Activated gamma-delta T cell treated with Interleukin-2 at 50 U/mL for 16 hours (primary cell): ENCODE data around the gene CAMTA1.

Source experiments
- DNase-seq: peaks from one replicate; pipeline ENCODE4 v3.0.0-alpha.2; 2020

CAMTA1 gene

GRCh38 chr1:7639435-7640131 lies 854.3 kb downstream of the CAMTA1 start:
- DNase-seq: no peak

- no peak for DNase-seq
Measured at GRCh38 chr1:7640350-7640749, 855.1 kb downstream of the CAMTA1 start.

- no peak for DNase-seq
Measured at GRCh38 chr1:7640920-7641585, 855.8 kb downstream of the CAMTA1 start.

- DNase-seq: no peak
Measured at GRCh38 chr1:7641587-7642417, 856.5 kb downstream of the CAMTA1 start.

- no peak for DNase-seq
Measured at GRCh38 chr1:7642418-7642704, 857.1 kb downstream of the CAMTA1 start.

- no peak for DNase-seq
Measured at GRCh38 chr1:7642781-7643529, 857.7 kb downstream of the CAMTA1 start.

- no peak for DNase-seq
Measured at GRCh38 chr1:7643530-7643929, 858.3 kb downstream of the CAMTA1 start.

GRCh38 chr1:7644086-7644485 lies 858.8 kb downstream of the CAMTA1 start:
- DNase-seq: no peak

- DNase-seq: no peak
Measured at GRCh38 chr1:7644961-7645750, 859.9 kb downstream of the CAMTA1 start.

- DNase-seq: no peak
Measured at GRCh38 chr1:7645751-7646048, 860.4 kb downstream of the CAMTA1 start.

- no peak for DNase-seq
Measured at GRCh38 chr1:7646164-7646563, 860.9 kb downstream of the CAMTA1 start.

GRCh38 chr1:7646981-7647901 lies 862.0 kb downstream of the CAMTA1 start:
- DNase-seq: peak; percentile 63

GRCh38 chr1:7648761-7649384 lies 863.6 kb downstream of the CAMTA1 start:
- no peak for DNase-seq

GRCh38 chr1:7650801-7651200 lies 865.5 kb downstream of the CAMTA1 start:
- DNase-seq: no peak

GRCh38 chr1:7651203-7651602 lies 865.9 kb downstream of the CAMTA1 start:
- DNase-seq: no peak

- no peak for DNase-seq
Measured at GRCh38 chr1:7652061-7652460, 866.8 kb downstream of the CAMTA1 start.

GRCh38 chr1:7652515-7653098 lies 867.4 kb downstream of the CAMTA1 start:
- DNase-seq: no peak

- DNase-seq: no peak
Measured at GRCh38 chr1:7654725-7655124, 869.5 kb downstream of the CAMTA1 start.

- no peak for DNase-seq
Measured at GRCh38 chr1:7655354-7655753, 870.1 kb downstream of the CAMTA1 start.

- DNase-seq: no peak
Measured at GRCh38 chr1:7656557-7657215, 871.4 kb downstream of the CAMTA1 start.
